GM12801 (cell line): ENCODE measurements around the gene TRAF3.

Source experiments
- CTCF ChIP-seq: IDR thresholded peaks from one replicate; pipeline ENCODE4 v1.5.1; 2011; ENCODE audit warnings: control low read depth; ENCODE audit not compliant: insufficient read length; ENCODE audit errors: extremely low read depth

The TRAF3 gene

DNA sequence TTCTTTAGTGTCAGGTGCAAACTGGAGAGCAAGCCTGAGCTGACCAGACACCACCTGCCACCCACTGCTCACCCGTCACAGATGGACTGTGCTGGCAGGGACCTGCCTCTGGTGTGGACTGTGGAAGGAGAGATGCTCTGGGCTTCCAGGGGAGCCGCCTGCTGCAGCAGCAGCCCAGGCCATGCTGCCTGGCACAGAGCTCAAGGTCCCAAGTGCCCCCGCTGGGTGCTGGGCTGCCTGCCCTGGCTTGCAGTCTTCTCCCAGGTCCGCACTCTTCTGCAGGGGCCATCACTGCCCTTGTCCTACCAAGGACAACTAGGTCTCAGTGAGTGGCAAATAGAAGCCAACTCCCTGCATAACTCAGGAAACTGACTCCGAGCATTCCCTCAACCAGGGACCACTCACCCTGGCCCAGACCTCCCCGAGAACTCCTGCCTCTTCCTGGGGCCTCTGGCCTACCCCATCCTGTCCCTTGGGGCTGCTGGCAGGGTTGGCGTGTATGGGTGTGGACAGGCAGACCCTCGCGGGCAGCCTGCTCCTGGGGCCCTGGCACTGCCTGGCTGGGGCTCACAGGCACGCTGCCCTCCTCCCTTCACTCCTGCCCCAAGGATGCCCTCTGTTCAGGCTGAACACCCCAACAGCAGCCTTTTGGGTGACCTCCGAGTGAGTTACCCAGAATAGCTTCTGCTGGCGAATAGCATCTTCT lies 154.5 kb downstream of the TRAF3 start:
- TF ChIP-seq CTCF, result no peak

- TF ChIP-seq CTCF, result no peak
These were observed 155.4 kb downstream of the TRAF3 start for GRCh38 chr14:102932484-102933248.

- TF ChIP-seq CTCF, result no peak
These were observed 156.5 kb downstream of the TRAF3 start for GRCh38 chr14:102933618-102934231.

GRCh38 chr14:102935756-102936155 lies 158.5 kb downstream of the TRAF3 start:
- no peak for TF ChIP-seq CTCF

- TF ChIP-seq CTCF, result no peak
These were observed 160.3 kb downstream of the TRAF3 start for GRCh38 chr14:102937331-102938175.

GRCh38 chr14:102938191-102938590 lies 160.9 kb downstream of the TRAF3 start:
- no peak for TF ChIP-seq CTCF

GRCh38 chr14:102939329-102939728 lies 162.1 kb downstream of the TRAF3 start:
- no peak for TF ChIP-seq CTCF
